Measurements from ENCODE around the gene PARD3B.

- no peak for TF ChIP-seq CTCF (IDR thresholded peaks at IDR 0.05; ENCODE audit: borderline replicate concordance, extremely low read depth, low read length, poor library complexity, severe bottlenecking)
- TF ChIP-seq EZH2 (IDR thresholded peaks at IDR 0.05; ENCODE audit: borderline replicate concordance, low read depth, low read length, severe bottlenecking) = no peak
Measured at GRCh38 chr2:204776781-204777559, 231.7 kb downstream of the PARD3B start.

Data from DND-41 (cell line).